Fibroblast of skin of abdomen (primary cell): Measurements from ENCODE around the gene FHIT.

Source experiments
- DNase-seq: peaks from one replicate; pipeline ENCODE4 v3.0.0-alpha.2; 2013

Gene FHIT

GRCh38 chr3:60609446-60609845, 641.8 kb downstream of the FHIT start:
- peak; percentile 38 for DNase-seq

- DNase-seq, result no peak
Observed at GRCh38 chr3:60603860-60604259, 647.4 kb downstream of the FHIT start.

- no peak for DNase-seq
Observed at GRCh38 chr3:60600848-60601247, 650.4 kb downstream of the FHIT start.

GRCh38 chr3:60599586-60599985, 651.7 kb downstream of the FHIT start:
- DNase-seq, result no peak

GRCh38 chr3:60598671-60599070, 652.6 kb downstream of the FHIT start:
- peak; percentile 76 for DNase-seq

- peak; percentile 78 for DNase-seq
Observed at GRCh38 chr3:60594025-60594424, 657.2 kb downstream of the FHIT start.

GRCh38 chr3:60591267-60591666, 660.0 kb downstream of the FHIT start:
- DNase-seq, result no peak

- DNase-seq, result peak; percentile 68
Observed at GRCh38 chr3:60588806-60589205, 662.4 kb downstream of the FHIT start.

- DNase-seq, result no peak
Observed at GRCh38 chr3:60585918-60586317, 665.3 kb downstream of the FHIT start.

- DNase-seq, result peak; percentile 86
Observed at GRCh38 chr3:60584250-60584649, 667.0 kb downstream of the FHIT start.

- peak; percentile 44 for DNase-seq
Observed at GRCh38 chr3:60582288-60582687, 669.0 kb downstream of the FHIT start.

- DNase-seq, result no peak
Observed at GRCh38 chr3:60580809-60581208, 670.4 kb downstream of the FHIT start.

- peak; percentile 94 for DNase-seq
Observed at GRCh38 chr3:60579734-60580133, 671.5 kb downstream of the FHIT start.

GRCh38 chr3:60578936-60579335, 672.3 kb downstream of the FHIT start:
- no peak for DNase-seq

GRCh38 chr3:60577601-60578000, 673.7 kb downstream of the FHIT start:
- no peak for DNase-seq

GRCh38 chr3:60575718-60576272, 675.5 kb downstream of the FHIT start:
- no peak for DNase-seq

- no peak for DNase-seq
Observed at GRCh38 chr3:60574046-60574769, 677.0 kb downstream of the FHIT start.

GRCh38 chr3:60573494-60573893, 677.8 kb downstream of the FHIT start:
- DNase-seq, result peak; percentile 75

- DNase-seq, result no peak
Observed at GRCh38 chr3:60571511-60571910, 679.7 kb downstream of the FHIT start.

GRCh38 chr3:60557122-60557521, 694.1 kb downstream of the FHIT start:
- DNase-seq, result no peak

GRCh38 chr3:60555686-60556354, 695.4 kb downstream of the FHIT start:
- DNase-seq, result peak; percentile 64

GRCh38 chr3:60553144-60553543, 698.1 kb downstream of the FHIT start:
- no peak for DNase-seq

GRCh38 chr3:60552581-60552980, 698.7 kb downstream of the FHIT start:
- DNase-seq, result peak; percentile 52
